A549 (cell line): ENCODE results near the gene PARD6A. TPM values are rescaled to one million over a fixed set of nuclear protein-coding genes. Genes with fewer than 3 reads are reported as not detected.

Experiments used
- ATAC-seq, 2 experiments: fragments of 200-7000 bp in 1 of 2; fragments of >200 bp in 1 of 2; cut with Nextera tagmentation in 1 of 2; cut with Tn5 transposase in 1 of 2; 3 replicates each; pipeline versions ENCODE4 v1.8.0 to v1.9.1; 2018 to 2020; ENCODE audit warnings: mild to moderate bottlenecking in 1 of 2, moderate library complexity in 1 of 2
- CTCF ChIA-PET: fragments of 300-600 bp; sonication (Branson Sonifier 250); formaldehyde crosslinking; extraction: SDS; loops from one replicate; lab custom pipeline; 2021; ENCODE audit warnings: antibody characterized with exemption, inconsistent platforms; lab: Yijun Ruan, JAX
- POLR2A ChIA-PET: fragments of 350-600 bp; formaldehyde crosslinking; extraction: SDS; loops from one replicate; lab custom pipeline; 2021; ENCODE audit warnings: antibody characterized with exemption, inconsistent platforms; lab: Yijun Ruan, JAX
- DNase-seq, 2 experiments: peaks; one replicate each; pipeline versions ENCODE4 v3.0.0 to v3.0.0-alpha.2; 2011 to 2016; ENCODE audit warnings: low read depth in 1 of 2, low spot score in 1 of 2
- FAIRE-seq: peaks from 2 replicates; lab custom pipeline; 2011; peaks lifted over from hg19 to GRCh38; lab: Jason Lieb, UNC
- H3K27ac ChIP-seq, 2 experiments: fragments of >200 bp; sonication (Bioruptor Twin); formaldehyde crosslinking; 3 replicates each; pipeline ENCODE4 v1.5.1; 2016 to 2017
- H3K4me1 ChIP-seq: fragments of >200 bp; sonication (Bioruptor Twin); formaldehyde crosslinking; 3 replicates; pipeline ENCODE4 v1.6.1; 2016
- H3K4me2 ChIP-seq: fragments of >200 bp; sonication (Bioruptor Twin); formaldehyde crosslinking; 3 replicates; pipeline ENCODE4 v1.6.1; 2016
- H3K4me3 ChIP-seq: fragments of >200 bp; sonication (Bioruptor Twin); formaldehyde crosslinking; 3 replicates; pipeline ENCODE4 v1.5.1; 2016
- H3K9me3 ChIP-seq: fragments of >200 bp; sonication (Bioruptor Twin); formaldehyde crosslinking; 3 replicates; pipeline ENCODE4 v1.6.1; 2016
- CBX2 ChIP-seq: fragments of 200-600 bp; sonication (generic); IDR thresholded peaks from 2 replicates; pipeline ENCODE4 v1.6.1; 2016; ENCODE audit warnings: low read depth, mild to moderate bottlenecking, borderline replicate concordance
- CEBPB ChIP-seq, 2 experiments: fragments of >200 bp in 1 of 2; sonication (Bioruptor Twin) in 1 of 2; formaldehyde crosslinking in 1 of 2; IDR thresholded peaks; 2 replicates each; pipeline ENCODE4 v1.6.1; 2012 to 2016
- CHD4 ChIP-seq: fragments of 200-600 bp; sonication (generic); IDR thresholded peaks from 2 replicates; pipeline ENCODE4 v1.6.1; 2016; ENCODE audit warnings: antibody characterized with exemption, mild to moderate bottlenecking, borderline replicate concordance
- E2F6 ChIP-seq: IDR thresholded peaks from 2 replicates; pipeline ENCODE4 v1.6.1; 2012; ENCODE audit warnings: low read depth, borderline replicate concordance
- EHF ChIP-seq: fragments of 250-450 bp; sonication (Bioruptor Pico); IDR thresholded peaks from 2 replicates; pipeline ENCODE4 v1.5.0; 2020; ENCODE audit warnings: mild to moderate bottlenecking
- EHMT2 ChIP-seq: fragments of 200-600 bp; sonication (generic); IDR thresholded peaks from 2 replicates; pipeline ENCODE4 v1.6.1; 2016; ENCODE audit warnings: antibody characterized with exemption, low read depth, mild to moderate bottlenecking, moderate library complexity
- ELK1 ChIP-seq: fragments of 150-350 bp; IDR thresholded peaks from 2 replicates; pipeline ENCODE4 v1.6.1; 2014; ENCODE audit warnings: low read depth, mild to moderate bottlenecking, low read length
- HDAC2 ChIP-seq: fragments of 200-600 bp; sonication (generic); IDR thresholded peaks from 2 replicates; pipeline ENCODE4 v1.6.1; 2016
- HES2 ChIP-seq: fragments of >200 bp; sonication (Bioruptor Twin); formaldehyde crosslinking; IDR thresholded peaks from 2 replicates; pipeline ENCODE4 v1.6.1; 2016
- HOXA7 ChIP-seq: fragments of 250-450 bp; sonication (Bioruptor Pico); IDR thresholded peaks from 2 replicates; pipeline ENCODE4 v1.5.0; 2020; ENCODE audit warnings: mild to moderate bottlenecking, moderate library complexity
- HOXB5 ChIP-seq: fragments of 250-450 bp; sonication (Bioruptor Pico); IDR thresholded peaks from 2 replicates; pipeline ENCODE4 v1.5.0; 2020; ENCODE audit warnings: mild to moderate bottlenecking, moderate library complexity
- JUN ChIP-seq, 2 experiments: fragments of >200 bp; sonication (Bioruptor Twin); formaldehyde crosslinking; IDR thresholded peaks; 2 replicates in 1 of 2; 3 replicates in 1 of 2; pipeline ENCODE4 v1.6.1; 2016 to 2017
- MYC ChIP-seq: IDR thresholded peaks from 2 replicates; pipeline ENCODE4 v1.6.1; 2012; ENCODE audit warnings: mild to moderate bottlenecking, inconsistent platforms, low read length, improper control_type of control experiment, borderline replicate concordance
- PBX3 ChIP-seq: IDR thresholded peaks from 2 replicates; pipeline ENCODE4 v1.6.1; 2012
- POLR2A ChIP-seq: IDR thresholded peaks from 2 replicates; pipeline ENCODE4 v1.6.1; 2012; ENCODE audit warnings: mild to moderate bottlenecking, low read length
- REST ChIP-seq: fragments of 200-600 bp; sonication (generic); IDR thresholded peaks from 2 replicates; pipeline ENCODE4 v1.6.1; 2016; ENCODE audit warnings: antibody characterized with exemption, mild to moderate bottlenecking, moderate library complexity
- SREBF2 ChIP-seq: fragments of 450-650 bp; IDR thresholded peaks from 2 replicates; pipeline ENCODE4 v1.6.1; 2014; ENCODE audit warnings: mild to moderate bottlenecking, moderate library complexity
- USF2 ChIP-seq: fragments of 450-650 bp; IDR thresholded peaks from 2 replicates; pipeline ENCODE4 v1.6.1; 2014; ENCODE audit warnings: antibody characterized with exemption
- WGBS: methylation state at CpG from one replicate; pipeline ENCODE4 v1.1.6; 2017; ENCODE audit errors: missing lambda C conversion rate; 5-methylcytosine and 5-hydroxymethylcytosine counted together
- polyA plus RNA-seq, 4 experiments: library from polyadenylated mRNA; depleted of rRNA in 3 of 4; stranded (reverse); fragments of >200 nt; fragmentation: RNase III in 1 of 4; extraction: RNeasy Plus Mini Kit Qiagen cat#74134 plus additional on column Dnase treatment in 1 of 4; gene quantifications; 2 replicates in 3 of 4; 3 replicates in 1 of 4; pipeline ENCODE4 v1.2.3, GENCODE V29; 2011 to 2017

PARD6A gene
- polyA plus RNA-seq, 2 of the 4 experiments (the other 2 are of a cell fraction) = 1.4 to 1.7 TPM

- TF ChIP-seq PBX3 = no peak
- TF ChIP-seq E2F6 = no peak
- TF ChIP-seq MYC = no peak
- no peak for TF ChIP-seq HDAC2
- no peak for TF ChIP-seq CHD4
- no peak for TF ChIP-seq HES2
- TF ChIP-seq EHMT2 = no peak
- no peak for TF ChIP-seq CEBPB (IDR thresholded peaks at IDR 0.05)
Observed at GRCh38 chr16:67648088-67648763, 12.5 kb upstream of the PARD6A start (continued).

GRCh38 chr16:67648764-67649407, 11.9 kb upstream of the PARD6A start:
- H3K9me3 ChIP-seq = no peaks in the 10 kb centered on the region
- H3K4me2 ChIP-seq = no peak overlapping the region
- ATAC-seq (no peak), DNase-seq (no peak), FAIRE-seq (no peak)
- peaks cover 12% of the 10 kb centered on the region; the same call in 2 of the 3 replicates for H3K4me1 ChIP-seq
- 79% methylated on average over 30 of the region's 35 CpGs for WGBS
- POLR2A ChIA-PET = no interaction called here
- H3K27ac ChIP-seq = no peak overlapping the region
- no peak overlapping the region for H3K4me3 ChIP-seq
- CTCF ChIA-PET = interaction anchor here (1.4 to 17.9 kb wide), 5 partner anchors 16 to 167 kb away, joined by 3 to 205 read pairs (median 10); partner anchors contain the start of gene CTCF
- no peak for TF ChIP-seq HOXA7

GRCh38 chr16:67649494-67649931, 11.2 kb upstream of the PARD6A start:
- 73% methylated on average over 24 of the region's 34 CpGs for WGBS
- Histone ChIP-seq H3K4me1 (peaks cover 12% of the 10 kb centered on the region; the same call in 2 of the 3 replicates), H3K4me2 (no peak overlapping the region), H3K27ac (no peak overlapping the region), H3K9me3 (no peaks in the 10 kb centered on the region), H3K4me3 (no peak overlapping the region)
- no peak for TF ChIP-seq USF2
- no peak for TF ChIP-seq ELK1
- TF ChIP-seq EHF (CRISPR knock-in tag) = no peak
- no peak for TF ChIP-seq MYC
- no peak for TF ChIP-seq REST
- no peak for TF ChIP-seq JUN (IDR thresholded peaks at IDR 0.05)
- no peak for TF ChIP-seq HOXB5
- no peak for TF ChIP-seq SREBF2
- TF ChIP-seq POLR2A = no peak
- TF ChIP-seq HOXA7 = no peak
- TF ChIP-seq CBX2 = no peak
- no peak for ATAC-seq
- ChIA-PET CTCF (interaction anchor here (3.2 to 17.9 kb wide), 3 partner anchors 87 to 127 kb away, joined by 9 to 205 read pairs (median 188); partner anchors contain the start of gene CTCF), POLR2A (no interaction called here)
- no peak for DNase-seq
- FAIRE-seq = no peak
